Endothelial cell of umbilical vein (primary cell): ENCODE data around the gene NSUN4. TPM values are rescaled to one million over a fixed set of nuclear protein-coding genes. Genes with fewer than 3 reads are reported as not detected.

Experiments
- BruUV-seq: library from RNA; stranded (reverse); fragments of 400-500 nt; replicated peaks from 2 replicates; lab custom pipeline; 2021; lab: Mats Ljungman, UMichigan
- CTCF ChIA-PET: fragments of 300-600, 350-600 bp; sonication (Branson Sonifier 250); formaldehyde crosslinking; loops from one replicate; lab custom pipeline; 2021; ENCODE audit warnings: antibody characterized with exemption, inconsistent platforms; lab: Charles Lee
- POLR2A ChIA-PET: fragments of 300-600, 350-600 bp; sonication (Branson Sonifier 250); formaldehyde crosslinking; loops from one replicate; lab custom pipeline; 2021; ENCODE audit warnings: antibody characterized with exemption, inconsistent platforms; lab: Charles Lee
- DNase-seq: peaks from one replicate; pipeline ENCODE4 v3.0.0-alpha.2; 2011; ENCODE audit warnings: low read depth, low spot score
- FAIRE-seq: peaks from 2 replicates; lab custom pipeline; 2011; peaks lifted over from hg19 to GRCh38; lab: Jason Lieb, UNC
- H2AFZ ChIP-seq: 2 replicates; pipeline ENCODE4 v1.6.0; 2012; ENCODE audit warnings: low read depth, low read length, control low read depth, inconsistent platforms
- H3K27ac ChIP-seq: 2 replicates; pipeline ENCODE4 v1.5.1; 2011; ENCODE audit warnings: low read depth, mild to moderate bottlenecking, control low read depth, low read length, moderate library complexity; ENCODE audit not compliant: insufficient read depth
- H3K27me3 ChIP-seq, 2 experiments: 2 replicates each; pipeline versions ENCODE4 v1.6.0 to v1.6.1; 2011; ENCODE audit warnings: low read length in 2 of 2, mixed read lengths in 1 of 2; ENCODE audit not compliant: control insufficient read depth in 2 of 2, insufficient read depth in 2 of 2
- H3K36me3 ChIP-seq, 2 experiments: 2 replicates in 1 of 2; 3 replicates in 1 of 2; pipeline ENCODE4 v1.5.1; 2011; ENCODE audit warnings: low read length in 2 of 2, mild to moderate bottlenecking in 1 of 2, moderate library complexity in 1 of 2; ENCODE audit not compliant: control insufficient read depth in 2 of 2, insufficient read depth in 2 of 2; ENCODE audit errors: extremely low read depth in 1 of 2
- H3K4me1 ChIP-seq: 3 replicates; pipeline ENCODE4 v1.5.1; 2011; ENCODE audit warnings: mild to moderate bottlenecking, low read length; ENCODE audit not compliant: control insufficient read depth, insufficient read depth; ENCODE audit errors: extremely low read depth
- H3K4me2 ChIP-seq: 2 replicates; pipeline ENCODE4 v1.6.1; 2011; ENCODE audit warnings: low read length, control low read depth, mixed read lengths; ENCODE audit not compliant: insufficient read depth
- H3K4me3 ChIP-seq, 3 experiments: fragments of 200-600 bp in 1 of 3; sonication (generic), shearing (Covaris generic) in 1 of 3; replicated peaks in 1 of 3; 2 replicates each; pipeline ENCODE4 v1.5.1; 2011 to 2016; ENCODE audit warnings: control low read depth in 3 of 3, low read length in 3 of 3, mild to moderate bottlenecking in 2 of 3, inconsistent platforms in 1 of 3, low read depth in 1 of 3, moderate library complexity in 1 of 3; ENCODE audit not compliant: insufficient read depth in 1 of 3
- H3K79me2 ChIP-seq: 2 replicates; pipeline ENCODE4 v1.6.0; 2012; ENCODE audit warnings: low read length, inconsistent platforms; ENCODE audit not compliant: control insufficient read depth, insufficient read depth
- H3K9ac ChIP-seq: replicated peaks from 2 replicates; pipeline ENCODE3; 2011; ENCODE audit warnings: low read length, control low read depth; ENCODE audit not compliant: insufficient read depth; ENCODE audit errors: extremely low read depth
- H3K9me1 ChIP-seq: replicated peaks from 3 replicates; pipeline ENCODE4 v1.6.0; 2011; ENCODE audit warnings: mild to moderate bottlenecking, low read length; ENCODE audit not compliant: control insufficient read depth, insufficient read depth; ENCODE audit errors: extremely low read depth
- H3K9me3 ChIP-seq: replicated peaks from 2 replicates; pipeline ENCODE4 v1.5.1; 2012; ENCODE audit warnings: low read length, inconsistent platforms; ENCODE audit not compliant: control insufficient read depth, insufficient read depth
- H4K20me1 ChIP-seq: replicated peaks from 2 replicates; pipeline ENCODE3; 2011; ENCODE audit warnings: mild to moderate bottlenecking, low read length; ENCODE audit not compliant: control insufficient read depth, insufficient read depth; ENCODE audit errors: extremely low read depth
- CTCF ChIP-seq, 2 donors: IDR thresholded peaks; 1 replicate in 1 of 2; 2 replicates in 1 of 2; pipeline ENCODE4 v1.5.1; 2011; ENCODE audit warnings: low read length in 2 of 2, mild to moderate bottlenecking in 2 of 2, moderate library complexity in 2 of 2, control low read depth in 1 of 2, inconsistent platforms in 1 of 2, low read depth in 1 of 2; ENCODE audit not compliant: insufficient read depth in 1 of 2; ENCODE audit errors: extremely low read depth in 1 of 2
- EZH2 ChIP-seq: IDR thresholded peaks from 2 replicates; pipeline ENCODE4 v1.6.1; 2012; ENCODE audit warnings: borderline replicate concordance, low read depth, mild to moderate bottlenecking, moderate library complexity, low read length, inconsistent platforms; ENCODE audit not compliant: severe bottlenecking
- GATA2 ChIP-seq: IDR thresholded peaks from 2 replicates; pipeline ENCODE4 v1.7.0; 2011; ENCODE audit warnings: low read depth, mild to moderate bottlenecking, moderate library complexity, mixed read lengths, low read length; ENCODE audit not compliant: insufficient read length, insufficient read depth
- JUN ChIP-seq: IDR thresholded peaks from 2 replicates; pipeline ENCODE4 v1.6.1; 2011; ENCODE audit warnings: borderline replicate concordance, low read depth; ENCODE audit not compliant: insufficient read length, insufficient read depth
- MAX ChIP-seq: IDR thresholded peaks from 2 replicates; pipeline ENCODE4 v1.6.1; 2011; ENCODE audit not compliant: insufficient read depth, insufficient read length
- POLR2A ChIP-seq: IDR thresholded peaks from 2 replicates; pipeline ENCODE4 v1.6.1; 2012; ENCODE audit warnings: low read depth, mild to moderate bottlenecking, control low read depth, low read length
- POLR2AphosphoS5 ChIP-seq: IDR thresholded peaks from 2 replicates; pipeline ENCODE4 v1.6.1; 2012; ENCODE audit warnings: low read depth, mild to moderate bottlenecking, control low read depth, low read length, moderate library complexity; ENCODE audit not compliant: insufficient read depth
- dilution Hi-C: fragments of 300-500 bp; cut with MboI; formaldehyde crosslinking; loops from one replicate; pipeline ENCODE4 v1.15.0; 2019; ENCODE audit warnings: low sequenced_read_pairs; ENCODE audit not compliant: extremely low pct_ligation_motif_present
- intact Hi-C: fragments of 100-400 bp; cut with micrococcal nuclease; formaldehyde crosslinking; loops from one replicate; pipeline ENCODE4 v1.10.0; 2022
- polyA plus RNA-seq, 4 experiments: library from polyadenylated mRNA; depleted of rRNA in 3 of 4; stranded (reverse) in 3 of 4; unstranded in 1 of 4; fragments of >200 nt; gene quantifications; 2 replicates each; pipeline versions ENCODE4 v1.2.1 to v1.2.3, GENCODE V29; 2011 to 2012; ENCODE audit warnings: missing spikeins in 1 of 4
- total RNA-seq: library from RNA; stranded (reverse); gene quantifications from 2 replicates; pipeline ENCODE4 v1.2.3, GENCODE V29; 2021

The NSUN4 gene
- total and polyA plus RNA-seq, 2 donors (not counting 3 experiments of a cell fraction or from before 2014, with no cell fraction given), result 21.6 to 23.4 TPM

- BruUV-seq, result TSS peak; percentile 82
- Histone ChIP-seq H3K4me2 (peak overlapping the region; percentile 92), H3K27me3 (no peaks in the 10 kb centered on the region), H3K9me1 (no peaks in the 10 kb centered on the region), H2AFZ (peak overlapping the region; percentile 44), H3K9ac (peak overlapping the region; percentile 97), H3K27ac (peak overlapping the region; percentile 81), H3K4me3 (peak overlapping the region; percentile 81 to 94 (median 84)), H3K4me1 (peaks cover 20% of the 10 kb centered on the region), H3K9me3 (no peaks in the 10 kb centered on the region), H3K36me3 (no peaks in the 10 kb centered on the region), H4K20me1 (no peaks in the 10 kb centered on the region), H3K79me2 (peaks cover 93% of the 10 kb centered on the region)
- dilution Hi-C loops, result no loop called here
- CTCF ChIA-PET, result interaction anchor here (1.4 to 2.7 kb wide), 5 partner anchors 36 to 59 kb away, joined by 5 to 17 read pairs (median 7); partner anchors contain the start of genes NSUN4 and RAD54L
- TF ChIP-seq GATA2 (no peak), POLR2AphosphoS5 (no peak), POLR2A (no peak), MAX (no peak), CTCF (IDR thresholded peaks at IDR 0.05; ENCODE audit: extremely low read depth in 1 of 2, insufficient read depth in 1 of 2, low read depth in 1 of 2, low read length in 2 of 2) (no peak), EZH2 (no peak), JUN (no peak)
- DNase-seq, result peak; percentile 53
- intact Hi-C loops, result loop anchor here (1.0 to 5.0 kb wide), 4 partner anchors 36 to 172 kb away; partner anchors contain the start of genes NSUN4, PIK3R3 and RAD54L
- FAIRE-seq, result no peak
- POLR2A ChIA-PET, result interaction anchor here (1.8 kb wide), 1 partner anchor 36 kb away, joined by 5 read pairs; the partner anchor contains the start of gene NSUN4
These were observed 36.7 kb upstream of the NSUN4 start for GRCh38 chr1:46303872-46304326.
